ENCODE data around the gene AURKAIP1.

Gene AURKAIP1

DNA sequence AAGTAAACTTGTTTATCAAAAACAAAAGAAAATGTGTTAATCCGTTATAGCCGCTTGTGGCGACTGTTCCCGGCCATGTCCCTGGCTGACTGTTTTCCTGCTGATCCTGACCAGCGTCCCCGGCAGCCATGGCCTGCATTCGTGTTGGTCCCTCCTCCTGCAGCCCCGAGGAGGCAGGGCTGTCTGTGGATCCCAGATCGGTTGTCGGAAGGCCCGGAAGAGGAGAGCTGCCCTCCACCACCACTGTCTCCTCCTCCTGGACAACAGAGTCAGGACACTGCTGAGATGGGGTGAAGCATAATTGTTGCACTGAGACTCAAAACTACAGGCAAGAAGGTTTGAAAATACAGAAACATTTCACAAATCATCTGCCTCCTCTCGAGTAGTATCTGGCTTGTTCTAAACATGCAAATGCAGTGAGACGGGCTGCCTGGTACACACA, 13.0 kb downstream of the AURKAIP1 start:
- DNase-seq (ENCODE audit: low read depth in 1 of 2, low spot score in 1 of 2): no peak

DNA sequence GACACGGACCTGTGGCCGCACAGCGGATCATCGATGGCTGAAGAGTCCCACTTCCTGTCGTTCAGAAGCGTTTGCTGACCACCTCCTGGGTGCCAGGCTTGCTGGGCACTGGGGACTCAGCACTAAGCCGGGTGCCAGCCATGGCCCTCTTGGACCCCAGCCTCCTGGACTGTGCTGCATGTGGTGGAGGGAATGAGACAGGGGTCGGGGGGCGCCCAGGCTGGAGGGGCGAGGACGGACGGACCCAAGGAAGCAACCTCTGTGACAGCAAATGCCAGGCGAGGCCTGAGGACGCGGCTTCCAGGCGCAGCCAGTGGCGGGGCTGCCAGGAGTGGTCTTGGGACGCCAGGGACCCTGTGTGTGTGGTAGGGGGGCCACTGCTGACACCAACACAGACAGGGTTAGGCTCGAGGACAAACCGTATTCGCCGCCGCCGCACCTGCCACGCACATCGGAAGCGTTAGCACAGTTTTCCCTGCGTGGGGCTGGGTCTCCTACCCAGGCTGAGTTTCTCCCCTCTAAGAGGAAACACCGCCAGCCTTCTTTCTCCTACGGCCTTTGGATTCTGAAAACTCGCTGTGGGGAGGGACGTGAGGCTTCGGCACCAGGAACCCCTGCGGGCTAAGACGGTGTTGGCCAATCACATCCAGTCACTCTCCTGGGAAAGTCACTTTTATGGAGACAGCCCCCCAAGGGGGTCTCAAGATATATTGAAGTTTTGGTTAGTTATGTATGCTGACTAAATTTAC, 13.6 kb downstream of the AURKAIP1 start:
- no peak for DNase-seq (ENCODE audit: low read depth in 1 of 2, low spot score in 1 of 2)

DNA sequence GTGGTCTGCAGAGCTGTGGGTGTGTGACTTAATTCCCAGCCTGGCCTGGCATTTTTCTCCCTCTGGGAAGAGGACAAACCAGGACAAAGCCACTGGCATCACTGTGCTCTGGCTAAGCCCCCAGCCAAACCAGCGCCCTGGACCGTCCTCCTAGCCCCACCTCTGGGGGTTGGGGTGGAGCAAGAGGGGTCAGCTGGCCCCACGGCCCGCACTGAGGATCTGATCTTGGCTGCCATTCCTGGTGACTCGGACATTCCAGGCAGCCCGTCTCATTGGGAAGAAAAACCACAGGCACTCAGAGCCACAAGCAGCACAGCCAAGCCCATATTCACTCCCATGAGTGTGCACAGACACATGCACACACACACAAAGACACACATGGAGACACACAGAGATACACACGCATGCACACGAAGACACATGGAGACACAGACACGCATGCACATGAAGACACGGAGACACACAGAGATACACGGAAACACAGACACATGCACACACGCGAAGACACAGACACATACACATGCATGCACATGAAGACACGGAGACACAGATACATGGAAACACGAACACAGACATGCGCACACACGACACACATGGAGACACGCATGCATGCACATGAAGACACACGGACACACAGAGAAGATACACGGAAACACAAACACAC, 14.4 kb downstream of the AURKAIP1 start:
- DNase-seq (ENCODE audit: low read depth in 1 of 2, low spot score in 1 of 2): no peak

DNA sequence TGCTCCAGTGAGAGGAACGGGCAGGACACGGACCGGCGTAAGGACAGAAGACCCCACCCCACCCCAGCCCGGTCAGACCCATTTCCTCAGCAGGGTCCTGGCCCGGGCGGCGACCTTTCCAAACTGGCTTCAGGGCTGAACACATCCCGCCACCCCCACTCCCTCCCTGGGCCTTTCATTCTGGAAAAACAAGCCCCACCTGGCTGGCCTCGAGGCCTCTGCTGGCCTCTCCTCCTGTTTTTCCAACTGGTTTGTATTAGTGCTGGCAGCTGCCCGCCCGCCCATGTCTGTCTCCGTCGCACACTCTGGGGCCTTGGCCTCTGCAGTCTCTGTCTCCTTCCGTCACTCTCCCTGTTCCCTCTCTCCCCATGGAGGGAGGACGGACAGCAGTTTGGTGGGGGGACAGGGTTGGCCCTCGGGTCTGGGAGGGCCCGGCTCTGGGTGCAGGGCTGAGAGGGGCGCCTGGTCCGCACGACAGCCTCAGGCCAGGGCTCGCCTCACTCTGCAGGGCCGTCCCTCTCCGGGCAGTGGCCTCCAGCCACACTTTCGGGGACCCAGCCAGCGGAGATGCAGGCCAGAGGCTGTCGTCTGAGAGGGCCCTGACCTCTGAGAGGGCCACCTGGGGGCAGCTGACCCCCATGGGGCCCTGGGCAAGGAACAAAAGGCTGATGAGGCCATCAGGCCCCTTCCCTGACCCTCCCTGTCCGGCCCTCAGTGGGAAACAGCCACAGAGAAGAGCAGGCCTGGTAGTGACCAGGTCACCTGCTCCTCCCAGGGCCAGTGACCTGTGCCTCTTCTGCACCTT, 15.1 kb downstream of the AURKAIP1 start:
- no peak for DNase-seq (ENCODE audit: low read depth in 1 of 2, low spot score in 1 of 2)

DNA sequence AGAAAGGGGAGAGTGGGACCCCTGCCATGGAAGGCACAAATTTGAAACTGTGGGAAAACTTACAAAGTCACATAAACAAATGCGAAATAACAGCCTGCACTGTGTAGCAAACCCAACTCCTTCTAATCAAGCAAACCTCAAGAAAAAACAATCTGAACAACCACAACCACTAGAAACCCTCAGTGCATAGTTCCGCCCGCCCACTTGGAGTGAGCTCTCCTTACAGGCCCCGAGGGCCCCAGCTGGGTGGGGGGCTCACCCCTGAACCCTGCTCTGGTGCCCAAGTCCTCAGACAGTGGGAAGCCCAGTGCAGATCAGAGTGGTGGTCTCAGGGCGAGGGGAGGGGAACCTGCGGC, 15.7 kb downstream of the AURKAIP1 start:
- no peak for DNase-seq (ENCODE audit: low read depth in 1 of 2, low spot score in 1 of 2)

DNA sequence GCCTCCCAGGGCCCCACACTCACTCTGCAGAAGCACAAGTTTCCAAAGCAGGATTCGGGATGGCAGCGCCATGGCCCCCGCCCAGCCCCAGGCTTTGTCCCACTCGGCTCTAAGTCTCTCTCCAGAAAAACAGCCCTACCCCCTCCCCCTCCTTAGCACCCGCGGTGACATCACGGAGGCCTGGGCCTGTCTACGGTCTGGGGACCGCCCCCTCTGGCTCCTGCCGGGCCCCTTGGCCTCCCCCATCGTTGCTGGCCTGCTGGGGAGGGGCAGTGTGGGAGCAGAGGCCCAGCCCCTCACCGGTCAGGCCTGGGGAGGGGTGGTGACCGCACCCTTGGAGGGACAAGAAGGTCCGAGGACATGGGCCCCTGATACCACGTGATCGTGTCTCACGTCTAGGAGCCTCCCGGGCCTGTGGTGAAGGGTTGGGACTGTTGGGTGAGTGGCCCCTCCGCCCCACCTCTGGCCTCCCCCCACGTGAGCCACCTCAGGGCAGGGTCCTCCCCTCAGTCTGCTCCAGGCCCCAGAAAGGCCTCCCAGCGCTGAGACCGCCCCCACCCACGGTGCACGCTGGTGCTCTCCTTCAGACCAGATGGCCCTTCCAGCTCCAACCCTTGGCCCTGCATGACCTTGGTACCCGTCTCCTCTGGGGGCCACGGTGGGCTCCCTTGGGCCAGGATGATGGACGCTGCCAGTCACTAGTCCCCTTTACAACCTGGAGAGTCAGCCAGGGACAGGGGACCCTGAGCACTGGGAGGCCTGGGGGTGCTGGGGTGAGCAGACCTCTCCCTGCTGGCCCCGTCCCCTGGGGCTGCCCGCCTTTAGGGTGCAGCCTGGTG, 16.4 kb downstream of the AURKAIP1 start, which contains the start of gene MXRA8:
Gene MXRA8, minus strand, starts transcription at position 123 of the 839 bp plus-strand sequence. Its CDS starts 51 bp downstream, at position 72.
- DNase-seq (ENCODE audit: low read depth in 1 of 2, low spot score in 1 of 2): no peak

DNA sequence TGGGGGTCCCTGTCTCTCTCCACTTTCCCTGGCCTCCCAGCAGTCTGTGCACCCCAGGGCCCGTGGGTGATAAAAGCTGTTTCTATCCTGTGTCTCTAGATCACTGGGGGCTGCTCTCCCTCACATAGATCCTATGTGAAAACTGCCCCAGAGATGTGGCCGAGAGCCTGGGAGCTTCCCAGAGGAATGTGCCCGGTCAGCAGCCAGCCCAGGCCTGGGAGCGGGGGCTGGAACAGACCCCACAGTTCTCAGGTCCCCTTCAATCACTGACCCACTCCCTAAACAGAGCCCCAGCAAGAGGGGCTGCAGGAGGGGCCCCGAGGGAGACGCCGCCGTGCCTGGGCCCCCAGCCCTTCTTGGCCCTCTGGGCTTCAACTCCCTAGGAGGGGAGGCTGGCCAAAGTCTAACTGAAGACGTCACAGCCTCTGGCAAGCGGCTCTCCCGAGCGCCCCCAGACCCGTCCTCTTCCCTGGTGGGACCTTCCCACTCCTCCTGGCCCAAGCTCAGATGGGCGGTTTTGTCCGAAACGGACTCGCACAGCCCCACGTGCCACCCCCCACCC, 17.1 kb downstream of the AURKAIP1 start:
- no peak for DNase-seq (ENCODE audit: low read depth in 1 of 2, low spot score in 1 of 2)

DNA sequence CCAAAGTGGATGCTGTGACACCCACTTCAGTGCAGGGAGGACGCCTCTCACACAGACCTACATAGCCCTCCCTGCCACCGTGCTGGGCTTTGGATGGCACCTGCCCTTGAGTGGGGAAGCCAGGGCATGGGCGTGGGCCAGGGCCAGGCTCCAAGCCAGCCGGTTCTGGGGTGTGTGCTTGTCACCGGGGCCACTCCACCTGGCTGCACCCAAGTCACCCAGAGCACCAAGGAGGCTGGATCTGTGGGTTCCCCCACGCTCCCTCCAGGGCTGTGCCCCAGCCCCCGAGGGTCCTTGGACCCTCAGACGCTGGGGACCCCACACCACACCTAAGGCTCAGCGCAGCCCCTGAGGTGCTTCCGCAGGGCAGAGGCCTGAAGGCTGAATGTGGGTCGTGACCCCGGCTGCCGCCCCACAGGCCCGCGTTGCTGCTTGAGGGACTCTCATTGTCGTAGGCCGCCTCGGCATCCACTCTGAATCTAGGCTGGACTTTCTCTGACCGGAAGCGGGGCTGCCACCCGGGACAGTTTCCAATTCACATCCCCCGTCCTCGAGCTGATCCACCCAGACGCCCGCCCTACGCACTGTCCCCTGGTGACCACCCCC, 18.1 kb downstream of the AURKAIP1 start:
- no peak for DNase-seq (ENCODE audit: low read depth in 1 of 2, low spot score in 1 of 2)

DNA sequence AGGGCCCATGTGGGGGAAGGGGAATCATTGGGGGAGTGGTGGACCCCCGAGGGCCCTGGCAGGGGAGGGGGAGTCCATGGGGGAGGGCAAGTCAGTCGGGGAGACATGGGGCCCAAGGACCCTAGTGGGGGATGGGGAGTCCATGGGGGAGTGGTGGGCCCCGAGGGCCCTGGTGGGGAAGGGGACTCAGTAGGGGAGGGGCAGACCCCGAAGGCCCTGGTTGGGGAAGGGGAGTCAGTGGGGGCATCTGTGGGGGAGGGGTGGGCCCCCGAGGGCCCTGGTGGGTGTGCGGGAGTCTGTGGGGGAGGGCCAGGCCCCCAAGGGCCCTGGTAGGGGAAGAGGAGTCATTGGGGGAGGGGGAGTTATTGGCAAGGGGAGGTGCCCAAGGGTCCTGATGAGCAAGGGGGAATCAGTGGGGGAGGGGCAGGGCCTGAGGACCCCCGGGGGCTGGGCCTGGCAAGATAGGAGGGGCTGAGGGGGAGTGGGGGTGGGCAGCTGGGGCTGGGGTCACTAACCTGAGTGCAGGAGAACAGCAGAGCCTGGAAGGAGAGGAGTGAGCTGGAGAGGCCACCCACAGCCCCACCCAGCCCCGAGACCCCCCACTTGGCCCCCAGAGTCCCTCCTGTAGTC, 18.7 kb downstream of the AURKAIP1 start:
- no peak for DNase-seq (ENCODE audit: low read depth in 1 of 2, low spot score in 1 of 2)

DNA sequence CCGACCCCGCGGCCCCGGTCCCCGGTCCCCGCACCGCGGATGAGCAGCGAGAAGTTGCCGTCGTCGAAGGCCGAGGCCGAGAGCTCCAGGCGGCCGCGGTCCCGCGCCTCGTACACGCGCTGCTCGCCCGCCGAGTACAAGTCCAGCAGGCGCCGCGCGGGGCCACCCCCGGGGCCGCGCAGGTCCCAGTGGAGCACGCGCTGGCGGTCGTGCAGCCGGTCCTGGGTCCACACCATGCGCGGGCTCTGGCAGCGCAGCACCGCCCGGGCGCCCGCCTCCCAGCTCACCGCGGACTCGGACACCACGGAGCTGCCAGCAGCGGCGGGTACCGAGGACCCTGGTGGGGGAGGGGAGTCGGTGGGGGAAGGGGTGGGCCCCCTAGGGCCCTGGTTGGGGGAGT, 19.6 kb downstream of the AURKAIP1 start:
- no peak for DNase-seq (ENCODE audit: low read depth in 1 of 2, low spot score in 1 of 2)

DNA sequence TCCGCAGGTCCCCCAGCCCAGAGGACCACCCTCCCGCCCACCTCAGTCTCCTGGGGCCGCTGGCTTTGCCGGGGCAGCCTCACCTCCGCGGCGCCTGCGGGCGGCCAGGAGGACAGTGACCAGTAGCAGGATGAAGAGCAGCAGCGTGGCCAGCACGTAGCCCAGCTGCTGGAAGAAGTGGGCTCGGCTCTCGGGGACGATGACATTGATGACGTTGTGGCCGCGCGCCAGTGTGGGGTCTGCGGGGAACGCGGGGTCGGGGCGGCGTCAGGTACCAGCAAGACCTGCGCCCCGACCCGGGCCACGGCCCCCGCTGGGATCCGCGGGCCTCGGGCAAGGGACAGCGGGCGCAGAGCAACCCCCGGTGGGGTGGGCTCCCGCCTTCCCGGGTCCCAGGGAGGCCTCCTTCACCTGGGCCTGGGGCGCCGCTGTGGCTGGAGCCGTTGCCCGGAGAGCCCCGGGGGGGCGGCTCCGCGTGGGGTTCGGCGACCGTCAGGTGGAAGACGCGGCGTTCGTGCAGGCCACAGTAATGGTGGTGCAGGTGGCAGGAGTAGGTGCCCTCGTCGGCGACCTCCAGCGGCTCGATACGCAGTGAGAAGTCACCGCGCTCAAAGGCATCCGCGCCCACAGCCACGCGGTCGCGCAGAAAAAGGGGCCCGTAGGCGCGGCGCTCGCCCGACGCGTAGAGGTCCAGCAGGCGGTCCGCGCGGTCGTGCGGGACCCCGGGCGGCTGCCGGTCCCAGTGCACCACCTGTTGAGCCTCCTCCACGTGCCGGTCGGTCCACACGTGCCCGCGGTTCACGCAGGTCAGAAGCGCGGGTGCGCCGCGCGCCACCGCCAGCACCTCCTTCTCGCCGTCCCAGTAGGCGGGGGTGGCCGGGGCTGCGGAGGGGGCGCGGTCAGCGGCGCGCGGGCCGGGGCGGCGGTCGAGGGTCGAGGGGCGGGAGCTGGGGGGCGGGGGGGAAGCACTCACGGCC, 20.4 kb downstream of the AURKAIP1 start:
- DNase-seq (ENCODE audit: low read depth in 1 of 2, low spot score in 1 of 2): no peak

DNA sequence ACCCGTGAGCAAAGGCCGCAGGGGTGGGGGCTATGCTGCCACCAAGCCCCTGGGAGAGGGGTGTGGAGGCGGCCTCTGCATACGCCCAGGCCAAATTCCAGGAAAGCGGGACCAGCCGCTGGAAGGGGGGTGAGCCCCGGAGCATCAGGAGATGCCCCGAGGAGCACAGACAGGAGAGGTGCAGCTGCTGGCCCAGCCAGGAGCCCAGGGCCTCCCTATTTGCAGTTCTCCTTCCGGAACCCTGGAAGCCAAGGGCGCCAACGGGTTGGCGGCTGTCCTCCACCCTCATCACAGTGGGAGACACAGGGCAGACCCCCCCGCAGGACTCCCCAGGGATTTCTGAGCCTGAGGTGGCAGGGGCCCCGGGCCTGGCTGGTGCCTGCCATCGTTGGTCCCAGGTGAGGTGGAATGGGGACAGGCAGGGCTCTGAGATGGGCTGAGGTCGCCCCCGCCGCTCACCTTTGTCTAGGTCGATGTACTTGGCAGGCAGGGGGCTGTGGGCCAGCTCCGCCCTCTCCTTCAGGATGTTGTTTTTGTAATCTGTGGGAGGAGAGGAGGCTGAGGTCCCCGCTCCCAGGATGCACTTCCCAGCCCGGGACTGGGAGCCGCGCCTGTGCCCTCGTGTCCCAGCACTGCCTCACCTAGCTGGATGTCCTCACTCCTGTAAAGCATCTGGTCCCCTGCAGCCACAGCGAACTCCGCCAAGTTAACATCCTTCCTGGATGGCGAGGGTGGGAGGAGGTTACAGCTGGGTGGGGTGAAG, 21.4 kb downstream of the AURKAIP1 start:
- no peak for DNase-seq (ENCODE audit: low read depth in 1 of 2, low spot score in 1 of 2)

DNA sequence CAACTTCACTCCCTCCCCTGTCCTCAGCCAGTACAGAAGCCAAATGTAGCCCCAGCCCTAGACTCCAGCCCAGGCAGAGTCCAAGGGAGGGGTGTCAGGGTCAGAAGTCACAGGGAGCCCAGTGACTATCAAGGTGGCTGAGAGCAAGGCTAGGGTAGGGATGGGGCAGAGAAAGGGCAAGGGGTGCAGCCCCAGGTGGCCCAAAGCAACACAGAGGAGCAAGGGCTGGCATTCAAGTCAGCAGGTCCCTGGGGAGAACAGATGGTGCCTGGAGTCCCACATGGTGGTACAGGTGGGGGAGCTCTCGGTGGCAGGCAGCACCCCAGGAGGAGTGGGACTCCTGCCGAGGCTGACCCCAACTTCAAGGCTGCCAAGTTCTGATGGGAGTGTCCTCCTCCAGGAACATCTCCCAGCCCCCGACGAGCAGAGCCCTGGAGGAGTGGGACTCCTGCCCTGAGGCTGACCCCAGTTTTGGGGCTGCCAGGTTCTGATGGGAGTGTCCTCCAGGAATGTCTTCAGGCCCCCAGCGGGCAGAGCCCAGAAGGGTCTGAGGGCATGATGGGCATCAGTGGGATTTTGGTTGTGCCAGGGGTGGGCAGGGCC, 22.1 kb downstream of the AURKAIP1 start:
- DNase-seq (ENCODE audit: low read depth in 1 of 2, low spot score in 1 of 2): no peak

DNA sequence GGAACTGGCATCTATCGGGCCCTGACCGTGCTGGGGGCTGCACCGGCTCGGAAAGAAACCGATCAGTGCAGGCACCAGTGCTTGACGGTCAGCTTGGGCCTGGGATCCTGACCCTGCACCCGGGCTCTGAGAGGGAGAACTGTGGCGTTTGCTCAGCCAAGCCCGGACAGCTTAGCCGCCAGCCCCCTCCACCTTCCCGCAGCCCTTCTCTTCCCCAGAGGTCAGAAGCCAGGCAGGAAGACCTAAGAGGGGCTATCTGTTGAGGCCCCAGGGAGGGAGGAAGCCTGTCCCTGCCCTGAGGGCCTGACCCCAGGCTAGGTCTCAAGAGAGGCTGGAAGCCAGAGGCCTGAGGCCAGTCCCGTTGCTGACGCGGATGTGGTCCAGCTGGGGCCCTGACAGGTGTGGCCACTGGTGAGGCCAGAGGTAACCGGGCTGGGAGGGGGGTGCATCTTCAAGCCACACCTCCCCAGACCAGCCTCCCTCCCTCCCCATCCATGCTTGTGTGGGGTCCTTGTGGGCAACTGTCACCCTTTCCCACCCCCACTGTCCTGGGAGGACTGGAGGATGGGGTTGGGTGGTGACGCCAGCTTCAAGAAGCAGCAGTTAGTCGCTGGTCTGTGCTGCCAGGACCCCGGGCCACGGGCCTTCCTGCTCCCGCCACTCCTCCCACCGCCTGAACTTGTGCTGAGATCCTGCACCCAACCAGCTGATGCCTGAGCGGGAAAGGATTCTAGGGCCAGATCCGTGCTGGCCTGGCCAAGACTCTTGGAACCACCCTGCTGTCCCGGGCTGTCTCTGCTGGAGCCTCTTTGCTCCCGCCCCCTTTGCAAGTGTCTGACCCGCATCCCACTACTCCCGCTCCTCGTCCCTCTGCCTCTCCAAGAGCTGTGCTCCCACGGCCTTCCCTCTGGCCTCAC, 23.2 kb downstream of the AURKAIP1 start:
- DNase-seq (ENCODE audit: low read depth in 1 of 2, low spot score in 1 of 2): no peak

DNA sequence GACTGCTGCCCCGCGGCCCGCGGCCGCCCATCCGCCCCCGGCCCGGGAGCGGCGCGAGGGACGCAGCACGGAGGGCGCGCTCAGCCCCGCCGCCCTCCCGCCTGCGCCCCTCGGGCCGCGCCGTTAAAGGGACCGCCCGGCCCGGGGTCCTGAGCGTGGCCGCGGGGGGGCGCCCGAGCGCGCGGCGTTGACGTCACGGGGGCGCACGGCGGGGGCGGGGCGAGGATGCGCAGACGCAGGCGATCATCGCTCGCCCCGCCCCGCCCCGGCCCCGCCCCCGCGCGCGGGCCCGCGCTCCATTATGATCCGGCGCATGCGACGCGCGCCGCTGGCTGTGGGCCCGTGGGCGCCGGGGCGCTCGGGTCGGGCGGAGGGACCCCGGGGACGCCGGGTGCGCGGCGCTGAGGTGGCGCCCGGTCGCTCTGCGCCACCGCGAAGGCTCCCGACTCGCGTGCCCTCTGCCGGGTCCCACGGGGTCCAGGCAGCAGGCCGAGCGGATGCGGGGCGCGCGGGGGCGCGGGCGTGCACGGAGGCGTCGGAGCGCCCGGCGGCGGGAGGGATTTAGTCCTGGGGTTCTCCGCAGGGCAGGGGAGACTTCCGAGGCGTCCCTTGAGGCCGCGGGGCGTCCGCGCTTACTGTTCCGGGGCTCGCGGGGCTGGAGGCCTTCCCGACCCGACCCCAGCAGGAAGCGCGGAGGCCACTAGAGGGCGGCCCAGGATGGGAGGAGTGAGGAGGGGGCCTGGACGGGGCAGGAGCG, 25.6 kb downstream of the AURKAIP1 start, which contains the start of gene DVL1:
Gene DVL1, minus strand, starts transcription at position 163 of the 757 bp plus-strand sequence. CDS start 353 bp downstream, outside the sequence.
- peak; percentile 50 to 55 for DNase-seq (ENCODE audit: low read depth in 1 of 2, low spot score in 1 of 2)
